Osteoblast (primary cell): ENCODE results near the gene ADGRV1. TPM values are rescaled to one million over a fixed set of nuclear protein-coding genes. Genes with fewer than 3 reads are reported as not detected.
"Not testable (repeated sequence)": the region's sequence is repeated elsewhere in the genome, so short reads cannot be mapped to it uniquely, and the experiment has no call there.

Experiments used
- DNase-seq: peaks from one replicate; pipeline ENCODE4 v3.0.0; 2011; ENCODE audit warnings: low spot score, mixed read lengths; ENCODE audit not compliant: insufficient read length; ENCODE audit errors: missing footprints
- H2AFZ ChIP-seq: 2 replicates; pipeline ENCODE4 v1.6.0; 2011; ENCODE audit warnings: mild to moderate bottlenecking, low read length
- H3K27ac ChIP-seq: 2 replicates; pipeline ENCODE4 v1.5.1; 2011; ENCODE audit warnings: mild to moderate bottlenecking, low read depth, low read length, moderate library complexity
- H3K27me3 ChIP-seq: 2 replicates; pipeline ENCODE4 v1.6.0; 2012; ENCODE audit warnings: mild to moderate bottlenecking, control low read depth, inconsistent platforms, low read length, moderate library complexity; ENCODE audit not compliant: insufficient read depth
- H3K36me3 ChIP-seq: 2 replicates; pipeline ENCODE4 v1.5.1; 2011; ENCODE audit warnings: mild to moderate bottlenecking, low read length, control low read depth, moderate library complexity; ENCODE audit not compliant: insufficient read depth
- H3K4me1 ChIP-seq: 2 replicates; pipeline ENCODE4 v1.5.1; 2011; ENCODE audit warnings: mild to moderate bottlenecking, low read length, control low read depth, moderate library complexity; ENCODE audit not compliant: insufficient read depth
- H3K4me2 ChIP-seq: 2 replicates; pipeline ENCODE4 v1.6.0; 2011; ENCODE audit warnings: mild to moderate bottlenecking, low read length; ENCODE audit not compliant: insufficient read depth
- H3K4me3 ChIP-seq: fragments of 200-600 bp; sonication (generic); 3 replicates; pipeline ENCODE4 v1.5.1; 2012; ENCODE audit warnings: mild to moderate bottlenecking, low read length, inconsistent platforms; ENCODE audit not compliant: insufficient read depth
- H3K79me2 ChIP-seq: 2 replicates; pipeline ENCODE4 v1.6.0; 2012; ENCODE audit warnings: mild to moderate bottlenecking, low read length, control low read depth, inconsistent platforms; ENCODE audit not compliant: insufficient read depth
- H3K9me3 ChIP-seq: 2 replicates; pipeline ENCODE4 v1.5.1; 2011; ENCODE audit warnings: low read depth, low read length, control low read depth
- H4K20me1 ChIP-seq: 2 replicates; pipeline ENCODE4 v1.6.0; 2012; ENCODE audit warnings: mild to moderate bottlenecking, low read length, control low read depth; ENCODE audit not compliant: insufficient read depth
- CTCF ChIP-seq: IDR thresholded peaks from 2 replicates; pipeline ENCODE4 v1.5.1; 2011; ENCODE audit warnings: mild to moderate bottlenecking, low read depth, low read length, moderate library complexity; ENCODE audit errors: extremely low read depth
- total RNA-seq: library from RNA; depleted of rRNA; stranded (reverse); fragments of >200 nt; gene quantifications from 2 replicates; pipeline ENCODE4 v1.2.3, GENCODE V29; 2012

ADGRV1 gene
- total RNA-seq, 1 donor, result under 0.01 TPM

GRCh38 chr5:90598293-90598692, 39.7 kb downstream of the ADGRV1 start:
- TF ChIP-seq CTCF, result no peak

GRCh38 chr5:90600307-90600706, 41.7 kb downstream of the ADGRV1 start:
- not testable (repeated sequence) for H3K4me2 ChIP-seq, H3K27me3 ChIP-seq, H2AFZ ChIP-seq

More at GRCh38 chr5:90598293-90598692, 39.7 kb downstream of the ADGRV1 start:
- Histone ChIP-seq H3K4me2 (no peak overlapping the region), H3K79me2 (no peaks in the 10 kb centered on the region), H3K4me3 (no peak overlapping the region), H3K27ac (no peak overlapping the region), H3K27me3 (no peaks in the 10 kb centered on the region), H3K36me3 (no peaks in the 10 kb centered on the region), H3K9me3 (no peaks in the 10 kb centered on the region), H4K20me1 (no peaks in the 10 kb centered on the region), H2AFZ (no peak overlapping the region), H3K4me1 (no peaks in the 10 kb centered on the region)
- no peak for DNase-seq

GRCh38 chr5:90601468-90601867, 42.9 kb downstream of the ADGRV1 start:
- H3K27me3 ChIP-seq, result no peaks in the 10 kb centered on the region

More at GRCh38 chr5:90600307-90600706, 41.7 kb downstream of the ADGRV1 start:
- not testable (repeated sequence) for H3K4me3 ChIP-seq, H3K4me1 ChIP-seq, H3K27ac ChIP-seq, H3K79me2 ChIP-seq, H3K9me3 ChIP-seq, H4K20me1 ChIP-seq, DNase-seq, H3K36me3 ChIP-seq

GRCh38 chr5:90602681-90603080, 44.1 kb downstream of the ADGRV1 start:
- H3K9me3 ChIP-seq, result no peaks in the 10 kb centered on the region
- H3K4me2 ChIP-seq, result no peak overlapping the region
- H3K4me3 ChIP-seq, result no peak overlapping the region
- H3K79me2 ChIP-seq, result no peaks in the 10 kb centered on the region
- DNase-seq, result no peak
- H3K27ac ChIP-seq, result no peak overlapping the region
- H4K20me1 ChIP-seq, result no peaks in the 10 kb centered on the region
- H2AFZ ChIP-seq, result no peak overlapping the region
- no peaks in the 10 kb centered on the region for H3K27me3 ChIP-seq
- no peaks in the 10 kb centered on the region for H3K36me3 ChIP-seq
- no peak for TF ChIP-seq CTCF
- H3K4me1 ChIP-seq, result peaks cover 3% of the 10 kb centered on the region

More at GRCh38 chr5:90601468-90601867, 42.9 kb downstream of the ADGRV1 start:
- Histone ChIP-seq H3K79me2 (no peaks in the 10 kb centered on the region), H2AFZ (no peak overlapping the region), H4K20me1 (no peaks in the 10 kb centered on the region), H3K4me2 (no peak overlapping the region), H3K9me3 (no peaks in the 10 kb centered on the region), H3K4me3 (no peak overlapping the region), H3K36me3 (no peaks in the 10 kb centered on the region), H3K27ac (no peak overlapping the region), H3K4me1 (peaks cover 3% of the 10 kb centered on the region)
- TF ChIP-seq CTCF, result no peak
- no peak for DNase-seq
